ENCODE data around the gene LARP4. TPM values are rescaled to one million over a fixed set of nuclear protein-coding genes. Genes with fewer than 3 reads are reported as not detected.
"Not testable (repeated sequence)": the region's sequence is repeated elsewhere in the genome, so short reads cannot be mapped to it uniquely, and the experiment has no call there.

Gene LARP4
- total RNA-seq, 2 experiments from 2014 or later, result 50.5 to 78.2 TPM

GRCh38 chr12:50467439-50467838 is 66.8 kb downstream of the LARP4 start:
- CTCF ChIA-PET, result interaction anchor here (1.2 kb wide), 1 partner anchor 171 kb away, joined by 3 read pairs; no protein-coding TSS in a partner anchor
- ATAC-seq (no peak), DNase-seq (no peak)
- H3K9me3 Mint-ChIP-seq (ENCODE audit: low read depth), result peaks cover 3% of the 10 kb centered on the region
- H3K27ac Mint-ChIP-seq, result no peak overlapping the region
- no peak overlapping the region for H3K4me3 Mint-ChIP-seq
- H3K27me3 Mint-ChIP-seq, result no peaks in the 10 kb centered on the region
- no peaks in the 10 kb centered on the region for H3K4me1 Mint-ChIP-seq
- peaks cover 47% of the 10 kb centered on the region for H3K36me3 Mint-ChIP-seq

- no peak overlapping the region for H3K27ac Mint-ChIP-seq
- H3K9me3 Mint-ChIP-seq (ENCODE audit: low read depth), result no peaks in the 10 kb centered on the region
- DNase-seq, result no peak
- H3K4me3 Mint-ChIP-seq, result no peak overlapping the region
- no peaks in the 10 kb centered on the region for H3K4me1 Mint-ChIP-seq
- no peaks in the 10 kb centered on the region for H3K27me3 Mint-ChIP-seq
- H3K36me3 Mint-ChIP-seq, result peaks cover 34% of the 10 kb centered on the region
- CTCF ChIA-PET, result interaction anchor here (2.6 kb wide), 1 partner anchor 27 kb away, joined by 5 read pairs; the partner anchor contains the start of gene DIP2B
- no peak for ATAC-seq
Measured at GRCh38 chr12:50477241-50477832, 76.7 kb downstream of the LARP4 start.

GRCh38 chr12:50482571-50482970 is 81.9 kb downstream of the LARP4 start:
- no peak for ATAC-seq
- Mint-ChIP-seq H3K4me1 (no peaks in the 10 kb centered on the region), H3K36me3 (peaks cover 7% of the 10 kb centered on the region), H3K9me3 (ENCODE audit: low read depth) (no peaks in the 10 kb centered on the region), H3K4me3 (no peak overlapping the region), H3K27me3 (no peaks in the 10 kb centered on the region), H3K27ac (no peak overlapping the region)
- CTCF ChIA-PET, result interaction anchor here (1.6 kb wide), 1 partner anchor 28 kb away, joined by 3 read pairs; no protein-coding TSS in a partner anchor
- DNase-seq, result no peak

- ATAC-seq (no peak), DNase-seq (no peak)
- peaks cover 2% of the 10 kb centered on the region for H3K36me3 Mint-ChIP-seq
- H3K4me1 Mint-ChIP-seq, result no peaks in the 10 kb centered on the region
- H3K27ac Mint-ChIP-seq, result no peak overlapping the region
- CTCF ChIA-PET, result interaction anchor here (1.6 kb wide), 1 partner anchor 29 kb away, joined by 3 read pairs; no protein-coding TSS in a partner anchor
- H3K4me3 Mint-ChIP-seq, result no peak overlapping the region
- H3K9me3 Mint-ChIP-seq (ENCODE audit: low read depth), result no peaks in the 10 kb centered on the region
- H3K27me3 Mint-ChIP-seq, result no peaks in the 10 kb centered on the region
Measured at GRCh38 chr12:50483488-50483887, 82.8 kb downstream of the LARP4 start.

- Mint-ChIP-seq H3K36me3 (peaks cover 7% of the 10 kb centered on the region), H3K4me1 (no peaks in the 10 kb centered on the region), H3K27me3 (no peaks in the 10 kb centered on the region), H3K9me3 (ENCODE audit: low read depth) (peaks cover 9% of the 10 kb centered on the region), H3K27ac (no peak overlapping the region), H3K4me3 (no peak overlapping the region)
- ATAC-seq, result no peak
- CTCF ChIA-PET, result no interaction called here
- no peak for DNase-seq
Measured at GRCh38 chr12:50488801-50489200, 88.1 kb downstream of the LARP4 start.

GRCh38 chr12:50498119-50498518 is 97.4 kb downstream of the LARP4 start:
- peaks cover 19% of the 10 kb centered on the region for H3K9me3 Mint-ChIP-seq (ENCODE audit: low read depth)
- H3K27ac Mint-ChIP-seq, H3K4me3 Mint-ChIP-seq, H3K4me1 Mint-ChIP-seq, CTCF ChIA-PET, DNase-seq, ATAC-seq, H3K27me3 Mint-ChIP-seq: not testable (repeated sequence)
- H3K36me3 Mint-ChIP-seq, result peaks cover 19% of the 10 kb centered on the region

GRCh38 chr12:50504798-50505674 is 104.4 kb downstream of the LARP4 start, which contains the start of gene DIP2B:
Gene DIP2B (plus strand): TSS chr12:50504985. CDS start chr12:50505141, 156 bp downstream.
- Mint-ChIP-seq H3K27me3 (no peaks in the 10 kb centered on the region), H3K27ac (peak within 1 kb of the TSS; percentile 92), H3K4me3 (peak within 1 kb of the TSS; percentile 85), H3K9me3 (ENCODE audit: low read depth) (no peaks in the 10 kb centered on the region), H3K4me1 (peaks cover 47% of the 10 kb centered on the region), H3K36me3 (no peaks in the 10 kb centered on the region)
- DNase-seq (peak; percentile 96), ATAC-seq (peak; percentile 92)
- CTCF ChIA-PET, result interaction anchor here (0.6 to 11.1 kb wide), 41 partner anchors 9 to 579 kb away, joined by 3 to 135 read pairs (median 4); partner anchors contain the start of genes ATF1 and CSRNP2

GRCh38 chr12:50505675-50506530 is 105.2 kb downstream of the LARP4 start:
- CTCF ChIA-PET, result interaction anchor here (0.6 to 11.1 kb wide), 29 partner anchors 8 to 578 kb away, joined by 3 to 135 read pairs (median 5); partner anchors contain the start of genes ATF1 and CSRNP2
- H3K9me3 Mint-ChIP-seq (ENCODE audit: low read depth), result no peaks in the 10 kb centered on the region
- H3K4me1 Mint-ChIP-seq, result peaks cover 47% of the 10 kb centered on the region

GRCh38 chr12:50506753-50507473 is 106.2 kb downstream of the LARP4 start:
- Mint-ChIP-seq H3K27me3 (no peaks in the 10 kb centered on the region), H3K9me3 (ENCODE audit: low read depth) (no peaks in the 10 kb centered on the region), H3K27ac (no peak overlapping the region), H3K4me1 (peaks cover 47% of the 10 kb centered on the region), H3K36me3 (no peaks in the 10 kb centered on the region), H3K4me3 (peak overlapping the region; percentile 85)
- CTCF ChIA-PET, result interaction anchor here (0.8 to 11.1 kb wide), 10 partner anchors 7 to 258 kb away, joined by 3 to 135 read pairs (median 6); no protein-coding TSS in a partner anchor
- DNase-seq (no peak), ATAC-seq (no peak)

More at GRCh38 chr12:50505675-50506530, 105.2 kb downstream of the LARP4 start:
- no peaks in the 10 kb centered on the region for H3K36me3 Mint-ChIP-seq
- no peaks in the 10 kb centered on the region for H3K27me3 Mint-ChIP-seq
- no peak for ATAC-seq
- no peak for DNase-seq
- peak overlapping the region; percentile 85 for H3K4me3 Mint-ChIP-seq
- peak overlapping the region; percentile 92 for H3K27ac Mint-ChIP-seq

- no peak for DNase-seq
- H3K27ac Mint-ChIP-seq, result no peak overlapping the region
- ATAC-seq, result no peak
- CTCF ChIA-PET, result interaction anchor here (1.0 to 11.1 kb wide), 6 partner anchors 11 to 258 kb away, joined by 3 to 135 read pairs (median 6); no protein-coding TSS in a partner anchor
- no peaks in the 10 kb centered on the region for H3K9me3 Mint-ChIP-seq (ENCODE audit: low read depth)
- H3K27me3 Mint-ChIP-seq, result no peaks in the 10 kb centered on the region
- H3K4me3 Mint-ChIP-seq, result no peak overlapping the region
- H3K36me3 Mint-ChIP-seq, result no peaks in the 10 kb centered on the region
- H3K4me1 Mint-ChIP-seq, result peaks cover 47% of the 10 kb centered on the region
Measured at GRCh38 chr12:50507474-50507838, 106.8 kb downstream of the LARP4 start.

- H3K36me3 Mint-ChIP-seq, result no peaks in the 10 kb centered on the region
Measured at GRCh38 chr12:50507930-50508329, 107.2 kb downstream of the LARP4 start.

GRCh38 chr12:50508414-50508813 is 107.7 kb downstream of the LARP4 start:
- Mint-ChIP-seq H3K4me1 (peaks cover 47% of the 10 kb centered on the region), H3K27ac (no peak overlapping the region), H3K4me3 (no peak overlapping the region), H3K36me3 (no peaks in the 10 kb centered on the region), H3K27me3 (no peaks in the 10 kb centered on the region), H3K9me3 (ENCODE audit: low read depth) (no peaks in the 10 kb centered on the region)
- CTCF ChIA-PET, result interaction anchor here (1.2 to 11.1 kb wide), 7 partner anchors 10 to 257 kb away, joined by 3 to 135 read pairs (median 7); no protein-coding TSS in a partner anchor
- ATAC-seq, result no peak
- no peak for DNase-seq

More at GRCh38 chr12:50507930-50508329, 107.2 kb downstream of the LARP4 start:
- CTCF ChIA-PET, result interaction anchor here (1.0 to 11.1 kb wide), 8 partner anchors 10 to 257 kb away, joined by 3 to 135 read pairs (median 6); no protein-coding TSS in a partner anchor
- Mint-ChIP-seq H3K27me3 (no peaks in the 10 kb centered on the region), H3K27ac (peak overlapping the region; percentile 69), H3K4me3 (peak overlapping the region; percentile 46), H3K9me3 (ENCODE audit: low read depth) (no peaks in the 10 kb centered on the region), H3K4me1 (peaks cover 47% of the 10 kb centered on the region)
- DNase-seq (no peak), ATAC-seq (no peak)

Data from activated CD8-positive, alpha-beta memory T cell treated with anti-CD3 and anti-CD28 coated beads, Interleukin-2, amount 10 ng/mL, durations not matched to agents 7 days and 5 days (primary cell).